GM13977 (cell line): ENCODE data around the gene GSTM4.

ENCODE experiments used
- DNase-seq: peaks from one replicate; pipeline ENCODE4 v3.0.0; 2012; ENCODE audit warnings: low spot score
- in situ Hi-C: fragments of 300-500 bp; cut with MboI; formaldehyde crosslinking; loops from one replicate; pipeline ENCODE4 v1.12.0; 2022; ENCODE audit warnings: low sequenced_read_pairs, low pct_unique_long_range_greater_than_20kb, mixed read lengths, inconsistent platforms; ENCODE audit not compliant: unreplicated experiment
- TF ChIP-seq, protein P1 (sequence below): IDR thresholded peaks from 2 replicates; pipeline ENCODE4 v1.5.1; 2012; ENCODE audit warnings: mild to moderate bottlenecking, control low read depth; ENCODE audit not compliant: insufficient read depth; ENCODE audit errors: extremely low read depth, missing control alignments

Gene GSTM4

DNA sequence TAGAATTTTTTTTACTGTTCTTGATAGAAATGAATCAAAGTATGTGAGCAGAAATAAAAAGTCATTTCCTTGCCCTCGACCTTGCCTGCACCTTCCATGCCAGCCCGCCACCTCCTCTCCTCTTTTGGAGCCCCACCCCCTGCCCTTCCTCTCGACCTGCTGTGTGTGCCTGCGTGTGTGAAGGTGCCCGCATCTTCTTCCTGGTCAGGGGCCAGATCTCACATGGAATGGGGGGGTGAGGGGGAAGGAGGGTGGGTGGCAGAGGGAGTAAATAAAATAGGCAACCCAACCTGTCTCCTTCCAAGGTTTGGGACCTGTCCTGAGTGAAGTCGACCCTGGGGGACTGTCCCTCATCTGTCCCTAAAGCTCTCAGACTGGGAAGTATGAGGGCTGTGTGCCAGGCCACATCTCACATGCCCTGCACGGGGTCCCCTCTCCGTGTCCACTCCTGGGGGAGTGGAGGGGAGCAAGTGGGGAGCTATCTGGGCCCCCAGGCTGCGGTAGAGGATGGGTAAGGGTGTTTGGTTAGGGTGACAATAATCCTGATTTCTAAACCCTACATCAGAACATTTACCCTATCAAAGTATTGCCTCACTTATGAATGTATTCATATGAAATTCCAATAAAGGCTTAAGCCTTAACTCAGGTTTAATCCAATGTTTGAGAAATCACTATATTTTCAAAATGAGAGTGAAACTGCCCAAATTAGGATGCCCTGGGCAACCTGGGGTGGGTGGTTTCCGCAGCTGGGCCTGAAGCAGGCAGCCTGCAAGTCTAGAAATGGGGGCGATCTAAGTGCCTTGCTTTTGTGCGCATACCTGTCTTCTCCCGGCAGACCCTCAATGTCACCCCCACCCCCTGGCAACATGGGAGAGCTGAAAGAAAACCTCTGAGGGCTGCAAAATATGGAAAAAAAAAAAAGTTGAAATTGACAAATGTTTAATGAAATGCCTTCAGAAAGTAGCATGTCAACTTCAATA is 20.8 kb upstream of the GSTM4 start:
- in situ Hi-C loops = loop anchor here (5.0 kb wide), 1 partner anchor 88 kb away; the partner anchor contains the start of gene GNAI3
- DNase-seq = no peak
- TF ChIP-seq, protein P1, sequence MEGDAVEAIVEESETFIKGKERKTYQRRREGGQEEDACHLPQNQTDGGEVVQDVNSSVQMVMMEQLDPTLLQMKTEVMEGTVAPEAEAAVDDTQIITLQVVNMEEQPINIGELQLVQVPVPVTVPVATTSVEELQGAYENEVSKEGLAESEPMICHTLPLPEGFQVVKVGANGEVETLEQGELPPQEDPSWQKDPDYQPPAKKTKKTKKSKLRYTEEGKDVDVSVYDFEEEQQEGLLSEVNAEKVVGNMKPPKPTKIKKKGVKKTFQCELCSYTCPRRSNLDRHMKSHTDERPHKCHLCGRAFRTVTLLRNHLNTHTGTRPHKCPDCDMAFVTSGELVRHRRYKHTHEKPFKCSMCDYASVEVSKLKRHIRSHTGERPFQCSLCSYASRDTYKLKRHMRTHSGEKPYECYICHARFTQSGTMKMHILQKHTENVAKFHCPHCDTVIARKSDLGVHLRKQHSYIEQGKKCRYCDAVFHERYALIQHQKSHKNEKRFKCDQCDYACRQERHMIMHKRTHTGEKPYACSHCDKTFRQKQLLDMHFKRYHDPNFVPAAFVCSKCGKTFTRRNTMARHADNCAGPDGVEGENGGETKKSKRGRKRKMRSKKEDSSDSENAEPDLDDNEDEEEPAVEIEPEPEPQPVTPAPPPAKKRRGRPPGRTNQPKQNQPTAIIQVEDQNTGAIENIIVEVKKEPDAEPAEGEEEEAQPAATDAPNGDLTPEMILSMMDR = no peak

DNA sequence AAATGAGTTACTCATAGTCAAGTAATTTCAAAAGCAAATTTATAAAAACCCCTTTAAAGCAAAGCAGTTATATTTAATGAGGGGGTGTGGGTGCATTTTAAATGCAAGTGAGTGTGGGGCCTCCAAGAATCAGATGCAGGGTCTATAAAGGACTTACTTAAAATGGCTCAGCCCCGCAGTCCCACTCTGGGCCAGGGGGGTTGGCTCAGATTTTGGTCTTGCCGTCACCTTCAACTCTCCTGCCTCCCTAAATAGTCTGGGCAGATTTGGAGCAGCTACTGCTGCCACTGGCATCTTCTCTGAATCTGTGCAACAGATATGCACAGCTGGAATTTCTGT is 20.1 kb upstream of the GSTM4 start:
- TF ChIP-seq, protein P1 = no peak
- DNase-seq = no peak
- in situ Hi-C loops = no loop called here

DNA sequence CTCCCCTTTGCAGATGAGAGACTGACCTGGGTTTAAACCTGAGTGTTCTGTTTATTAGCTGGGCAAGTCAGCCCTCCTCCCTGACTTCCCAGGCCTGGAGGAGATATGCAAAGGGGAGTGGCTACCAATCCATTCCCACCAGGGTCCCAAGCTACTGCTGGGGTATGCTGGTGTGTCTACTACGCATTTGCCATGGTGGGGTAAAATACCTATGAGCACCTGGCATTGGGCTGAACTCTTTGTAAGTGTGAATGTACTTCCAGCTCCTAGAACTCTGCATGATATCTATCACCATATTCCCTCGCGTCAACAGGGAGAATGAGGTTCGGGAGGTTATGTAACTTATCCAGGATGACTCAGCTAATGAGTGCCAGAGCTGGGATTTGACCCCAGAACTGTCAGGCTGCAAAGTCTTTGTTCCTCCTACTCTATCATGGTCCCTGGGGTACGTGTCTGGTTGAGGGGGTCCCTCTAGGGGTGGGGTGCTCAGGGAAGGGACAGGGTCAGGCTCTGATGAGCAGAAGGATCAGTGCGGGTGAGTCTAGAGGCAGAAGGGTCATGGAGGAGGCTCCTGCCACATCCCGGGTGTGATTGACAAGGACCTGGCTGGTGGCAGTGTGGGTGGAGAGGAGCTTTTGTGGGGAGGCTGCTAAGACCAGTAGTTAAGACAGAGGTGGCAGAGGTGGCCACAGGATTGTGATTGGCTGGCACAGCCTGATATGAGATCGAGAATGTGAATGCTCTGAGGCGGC is 19.5 kb upstream of the GSTM4 start:
- DNase-seq = no peak
- in situ Hi-C loops = no loop called here
- TF ChIP-seq, protein P1 = no peak

DNA sequence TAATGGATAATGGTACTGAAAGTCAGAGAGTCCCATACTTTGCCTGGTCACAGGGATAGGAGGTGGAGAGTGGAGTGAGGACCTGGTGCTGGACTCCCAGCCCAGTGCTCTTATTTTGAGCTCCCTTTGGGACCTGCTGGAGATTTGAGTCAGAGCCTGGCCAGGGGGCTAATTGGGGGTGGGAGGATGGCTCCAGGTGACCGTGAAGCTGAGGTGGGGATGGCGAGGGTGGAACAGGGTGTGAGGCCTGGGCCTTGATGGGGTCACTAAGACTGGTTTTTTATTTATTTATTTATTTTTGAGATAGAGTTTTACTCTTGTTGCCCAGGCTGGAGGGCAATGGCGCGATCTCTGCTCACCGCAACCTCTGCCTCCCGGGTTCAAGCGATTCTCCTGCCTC is 18.5 kb upstream of the GSTM4 start:
- no peak for DNase-seq
- in situ Hi-C loops = no loop called here
- TF ChIP-seq, protein P1 = no peak

DNA sequence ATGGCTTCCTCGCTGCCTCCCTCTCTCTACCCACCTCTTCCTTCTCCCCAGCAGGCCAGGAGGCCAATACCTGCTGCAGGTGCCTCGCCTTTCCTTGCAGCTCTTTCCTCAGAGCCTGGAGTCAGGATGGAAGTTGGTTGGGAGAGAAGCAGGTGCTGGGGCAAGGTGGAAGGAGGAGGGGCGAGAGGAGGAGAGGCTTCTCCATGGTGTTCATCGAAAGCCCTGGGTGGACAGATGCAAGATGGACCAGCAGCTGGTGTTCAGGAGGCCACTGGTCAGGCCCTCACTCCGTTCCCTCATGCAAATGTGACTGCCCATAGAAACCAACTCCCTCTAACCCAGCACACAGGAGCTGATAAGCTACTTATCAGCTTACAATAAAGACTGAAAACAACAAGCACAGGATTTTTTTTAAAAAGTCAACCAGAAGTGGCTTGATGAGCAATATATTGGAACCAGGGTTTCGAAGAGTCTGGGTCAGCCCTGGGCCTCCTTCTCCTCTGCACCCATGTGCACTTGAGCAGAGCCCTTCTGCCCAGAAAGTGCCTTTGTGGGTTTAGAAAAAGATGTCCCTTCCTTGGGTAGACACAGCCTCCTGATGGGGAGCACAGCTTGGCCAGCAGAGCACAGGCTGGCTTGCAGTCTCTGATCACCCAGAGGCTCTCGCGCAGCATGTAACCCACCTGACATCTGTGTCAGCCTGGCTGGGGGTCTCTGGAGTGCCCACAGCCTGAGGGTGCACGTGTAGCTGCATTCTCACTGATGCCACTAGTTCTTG is 16.6 kb upstream of the GSTM4 start:
- no peak for DNase-seq
- TF ChIP-seq, protein P1 = no peak
- in situ Hi-C loops = no loop called here

DNA sequence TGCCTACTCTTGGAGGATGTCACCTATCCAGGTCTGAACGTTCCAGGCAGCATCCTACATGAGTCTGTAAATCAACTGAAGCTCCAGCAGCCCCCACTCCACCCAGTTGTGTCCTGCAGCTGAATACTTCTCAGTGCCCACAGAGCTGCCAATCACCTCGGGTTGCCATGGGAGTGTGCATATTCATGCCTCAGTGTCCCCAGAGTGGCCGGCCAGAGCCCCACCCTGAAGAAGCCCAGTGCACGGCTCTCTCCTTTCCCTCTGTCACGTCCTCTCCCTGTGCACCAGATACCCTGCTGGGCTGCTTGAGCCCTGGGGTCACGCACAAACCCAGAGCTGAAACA is 16.1 kb upstream of the GSTM4 start:
- in situ Hi-C loops = loop anchor here (5.0 to 10.0 kb wide), 2 partner anchors 132 to 345 kb away; partner anchors contain the start of gene AHCYL1
- TF ChIP-seq, protein P1 = no peak
- no peak for DNase-seq
